GM18868 (cell line): ENCODE results near the gene SLC4A4.
"Not testable (repeated sequence)": the region's sequence is repeated elsewhere in the genome, so short reads cannot be mapped to it uniquely, and the experiment has no call there.

ENCODE experiments used
- ATAC-seq: cut with Tn5 transposase; IDR thresholded peaks from one replicate; pipeline ENCODE4 v1.9.1; 2021; ENCODE audit warnings: mild to moderate bottlenecking, moderate library complexity; ENCODE audit not compliant: unreplicated experiment

Gene SLC4A4

DNA sequence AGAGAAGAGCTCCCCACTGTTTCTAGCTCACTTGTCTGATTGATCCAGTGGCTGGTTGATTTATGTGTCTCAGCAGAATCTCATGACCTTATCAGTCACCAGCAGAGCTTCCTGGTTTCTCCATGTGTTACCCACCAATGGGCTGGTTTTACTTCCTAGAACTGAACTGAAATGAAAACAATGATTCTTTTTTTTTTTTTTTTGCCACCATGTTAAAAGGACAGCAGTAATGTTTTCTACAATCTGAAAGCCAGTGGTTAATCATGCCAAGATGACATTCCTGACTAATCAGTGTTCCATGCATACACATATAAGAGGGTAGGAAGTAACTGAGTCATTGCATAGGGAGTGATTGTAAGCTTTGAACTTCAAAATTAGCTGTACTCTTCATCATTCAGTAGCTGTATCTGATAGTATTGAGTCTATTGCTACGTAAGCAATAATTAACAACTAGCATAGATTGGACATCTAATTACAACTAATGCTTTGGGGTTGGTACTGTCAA is 67.7 kb downstream of the SLC4A4 start:
- ATAC-seq, result no peak

DNA sequence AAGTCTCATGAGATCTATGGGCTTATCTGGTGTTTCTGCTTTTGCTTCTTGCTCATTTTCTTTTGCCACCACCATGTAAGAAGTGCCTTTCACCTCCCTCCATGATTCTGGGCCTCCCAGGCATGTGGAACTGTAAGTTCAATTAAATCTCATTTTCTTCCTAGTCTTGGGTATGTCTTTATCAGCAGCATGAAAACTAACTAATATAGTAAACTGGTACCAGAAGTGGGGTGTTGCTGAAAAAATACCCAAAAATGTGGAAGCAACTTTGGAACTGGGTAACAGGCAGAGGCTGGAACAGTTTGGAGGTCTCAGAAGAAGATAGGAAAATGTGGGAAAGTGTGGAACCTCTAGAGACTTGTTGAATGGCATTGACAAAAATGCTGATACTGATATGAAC is 70.1 kb downstream of the SLC4A4 start:
- not testable (repeated sequence) for ATAC-seq

- no peak for ATAC-seq
Observed at GRCh38 chr4:71411981-71412380, 73.2 kb downstream of the SLC4A4 start.

- no peak for ATAC-seq
Observed at GRCh38 chr4:71415491-71415890, 76.7 kb downstream of the SLC4A4 start.

GRCh38 chr4:71417150-71417549 is 78.3 kb downstream of the SLC4A4 start:
- no peak for ATAC-seq

- no peak for ATAC-seq
Observed at GRCh38 chr4:71426381-71427042, 87.7 kb downstream of the SLC4A4 start.

- ATAC-seq, result no peak
Observed at GRCh38 chr4:71429106-71429505, 90.3 kb downstream of the SLC4A4 start.

DNA sequence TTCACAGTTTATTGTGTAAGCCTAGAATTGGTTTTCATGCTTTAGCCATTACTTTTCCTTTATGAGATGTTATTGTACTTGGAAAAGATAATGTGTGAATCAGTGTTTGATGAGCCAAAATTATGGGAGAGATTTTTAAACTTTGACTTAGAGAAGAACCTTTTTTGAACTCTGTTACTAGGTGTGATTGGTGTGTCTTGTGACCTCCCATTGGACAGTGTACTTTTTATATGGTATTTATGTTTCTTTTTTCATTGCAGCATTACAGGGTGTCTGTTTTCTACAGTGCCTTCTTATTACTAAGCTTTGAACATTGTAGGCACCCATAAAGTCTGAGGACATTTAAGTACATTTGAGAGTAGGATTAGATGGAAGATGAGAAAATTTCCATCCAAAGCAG is 91.1 kb downstream of the SLC4A4 start:
- no peak for ATAC-seq

GRCh38 chr4:71430609-71431008 is 91.8 kb downstream of the SLC4A4 start:
- no peak for ATAC-seq

- ATAC-seq, result no peak
Observed at GRCh38 chr4:71440612-71441011, 101.8 kb downstream of the SLC4A4 start.

- no peak for ATAC-seq
Observed at GRCh38 chr4:71441186-71442169, 102.7 kb downstream of the SLC4A4 start.

DNA sequence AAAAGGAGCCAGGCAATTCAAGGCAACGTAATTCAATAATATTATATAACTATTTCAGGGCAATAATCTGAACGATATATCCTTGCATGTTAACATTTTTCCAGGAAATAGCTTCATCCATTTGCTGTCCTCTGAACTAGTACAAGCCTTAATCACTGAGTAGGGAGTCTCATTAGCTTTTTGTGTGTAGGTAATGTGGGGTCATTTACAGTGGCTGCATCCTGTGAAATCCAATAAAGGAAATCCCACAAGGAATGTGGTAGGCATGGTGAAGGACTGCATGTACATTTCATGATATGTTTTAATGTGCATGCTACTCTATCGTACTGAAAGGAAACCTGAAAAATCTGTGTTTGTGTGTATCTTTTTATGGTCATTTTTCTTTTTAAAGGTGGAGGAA is 103.5 kb downstream of the SLC4A4 start:
- no peak for ATAC-seq

DNA sequence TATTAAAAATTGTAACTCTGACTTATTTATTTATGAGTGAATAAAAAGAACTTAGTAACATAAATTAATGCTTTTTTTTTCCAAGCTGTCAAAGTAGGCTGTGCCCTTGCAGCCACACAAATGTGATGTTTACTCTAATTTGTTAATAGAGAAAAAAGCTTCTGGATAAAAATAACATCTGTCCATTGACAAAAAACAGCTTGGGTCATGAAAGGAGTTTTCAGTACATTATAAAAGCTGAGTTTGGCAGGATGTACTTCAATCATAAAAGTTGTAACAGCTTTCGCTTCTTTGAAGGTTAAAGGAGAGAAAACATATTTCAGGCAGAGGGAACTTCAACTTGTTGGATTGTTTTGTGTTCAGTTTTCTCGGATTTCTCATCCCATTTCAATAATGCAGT is 105.6 kb downstream of the SLC4A4 start:
- no peak for ATAC-seq

DNA sequence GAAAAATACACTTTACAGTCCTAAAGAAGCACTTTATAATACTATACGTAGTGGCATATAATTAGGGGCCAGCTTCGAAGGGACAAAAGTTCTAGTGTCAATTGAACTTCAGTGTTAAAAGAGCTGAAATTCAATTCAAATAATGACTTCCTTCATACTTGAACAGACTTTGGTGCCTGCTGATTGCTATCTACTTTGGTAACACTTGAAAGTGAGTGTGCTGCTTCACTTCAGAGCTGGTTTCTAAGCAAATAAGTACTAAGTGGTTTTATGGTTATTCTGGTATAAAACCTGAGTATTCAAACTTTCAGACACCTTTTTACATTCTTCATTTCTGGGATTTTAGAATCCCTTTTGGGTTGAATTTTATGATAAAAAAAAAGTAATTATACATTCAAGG is 107.0 kb downstream of the SLC4A4 start:
- no peak for ATAC-seq

- no peak for ATAC-seq
Observed at GRCh38 chr4:71446479-71447081, 107.8 kb downstream of the SLC4A4 start.

DNA sequence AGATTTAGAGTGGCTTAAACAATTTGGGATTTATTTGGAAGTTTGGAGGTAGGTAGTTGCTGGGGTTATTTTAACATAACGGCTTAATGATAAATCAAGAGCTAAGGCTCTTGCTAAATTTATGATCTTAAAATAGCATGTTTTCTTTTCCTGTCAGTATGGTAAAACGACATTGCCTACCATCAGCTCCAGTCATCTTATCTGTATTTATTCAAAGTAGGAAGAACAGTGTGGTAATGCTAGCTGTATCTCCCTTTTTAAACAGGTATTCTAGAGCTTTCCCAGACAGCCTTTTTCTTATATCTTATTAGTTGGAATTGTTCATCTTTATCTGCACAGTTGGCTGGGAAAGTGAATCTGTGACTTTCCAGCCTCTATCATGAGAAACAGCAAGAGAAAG is 110.2 kb downstream of the SLC4A4 start:
- no peak for ATAC-seq

GRCh38 chr4:71449878-71450277 is 111.1 kb downstream of the SLC4A4 start:
- no peak for ATAC-seq

DNA sequence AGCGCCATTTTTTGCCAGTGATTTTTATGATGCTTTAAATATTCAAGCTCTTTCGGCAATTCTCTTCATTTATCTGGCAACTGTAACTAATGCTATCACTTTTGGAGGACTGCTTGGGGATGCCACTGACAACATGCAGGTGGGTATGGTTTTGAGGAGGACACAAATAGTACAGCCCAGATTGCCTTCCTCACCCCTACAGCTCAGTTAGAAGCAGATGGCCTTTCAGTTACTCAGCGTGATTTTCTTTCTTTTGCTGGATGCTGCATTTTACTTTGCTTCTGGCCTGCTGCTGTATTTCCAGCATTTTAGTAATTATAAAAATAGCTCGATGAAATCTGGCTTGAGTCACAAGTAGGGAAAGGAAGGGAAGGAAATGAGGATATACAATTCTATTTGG is 114.7 kb downstream of the SLC4A4 start:
- no peak for ATAC-seq

- ATAC-seq, result peak; percentile 82
Observed at GRCh38 chr4:71456841-71457240, 118.0 kb downstream of the SLC4A4 start.

- no peak for ATAC-seq
Observed at GRCh38 chr4:71460371-71460770, 121.6 kb downstream of the SLC4A4 start.

DNA sequence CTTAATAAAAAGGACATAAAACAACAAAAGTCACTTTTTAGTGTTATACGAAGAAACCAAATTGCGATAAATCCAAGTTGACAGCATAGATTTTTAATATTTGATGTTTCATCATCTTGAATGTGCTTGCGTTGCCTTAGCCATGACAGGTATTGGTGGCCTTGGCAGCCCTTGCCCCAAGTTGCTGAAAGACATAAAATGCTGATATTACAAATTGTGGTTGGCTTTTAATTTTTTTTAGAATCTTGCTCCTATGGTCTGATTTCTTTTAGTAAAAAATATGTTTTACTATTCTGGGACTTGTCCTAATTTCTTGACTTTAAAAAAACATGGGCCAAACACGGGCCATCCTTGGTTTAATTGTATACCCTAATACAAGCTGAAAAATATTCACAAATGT is 122.6 kb downstream of the SLC4A4 start:
- ATAC-seq, result no peak

- no peak for ATAC-seq
Observed at GRCh38 chr4:71466775-71467174, 128.0 kb downstream of the SLC4A4 start.
